ENCODE data around the gene F11.
"Not testable (repeated sequence)": the region's sequence is repeated elsewhere in the genome, so short reads cannot be mapped to it uniquely, and the experiment has no call there.

The F11 gene

DNA sequence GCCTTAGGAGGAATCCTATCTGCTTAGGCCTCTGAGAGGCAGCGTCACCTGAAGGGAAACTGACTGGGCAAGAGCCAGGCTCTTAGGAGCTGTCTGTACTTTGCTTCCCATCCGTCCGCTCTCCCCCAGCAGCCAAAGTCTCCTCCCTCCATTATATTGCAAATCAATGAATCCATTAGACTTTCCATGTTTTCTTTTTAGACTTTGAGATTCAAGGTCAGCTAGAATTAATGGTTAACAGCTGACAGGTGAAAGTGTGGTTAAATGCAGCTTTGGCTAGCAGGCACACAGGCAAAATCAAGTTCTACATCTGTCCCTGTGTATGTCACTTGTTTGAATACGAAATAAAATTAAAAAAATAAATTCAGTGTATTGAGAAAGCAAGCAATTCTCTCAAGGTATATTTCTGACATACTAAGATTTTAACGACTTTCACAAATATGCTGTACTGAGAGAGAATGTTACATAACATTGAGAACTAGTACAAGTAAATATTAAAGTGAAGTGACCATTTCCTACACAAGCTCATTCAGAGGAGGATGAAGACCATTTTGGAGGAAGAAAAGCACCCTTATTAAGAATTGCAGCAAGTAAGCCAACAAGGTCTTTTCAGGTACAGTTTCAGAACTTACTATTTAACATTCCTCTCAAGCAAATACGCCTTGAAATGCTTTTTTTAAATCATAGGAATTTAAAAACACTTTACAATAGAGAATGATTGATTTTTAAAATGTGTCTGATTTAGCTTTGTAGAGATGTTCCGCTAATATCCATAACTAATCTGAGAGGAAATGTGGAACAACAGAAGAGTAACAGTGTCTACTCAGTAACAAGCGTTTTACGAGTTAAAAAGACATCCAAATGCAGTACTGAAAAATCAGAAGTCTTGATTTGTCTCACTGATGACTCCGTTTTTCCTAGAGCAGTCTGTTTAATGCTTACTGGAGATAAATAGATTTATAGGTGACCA, at the start of gene F11:
F11 (plus strand) TSS at position 507 of the 970 bp plus-strand sequence. CDS start 948 bp downstream, outside the sequence.
- in situ Hi-C loops (cut with MboI; ENCODE audit: low sequenced_read_pairs): no loop called here

DNA sequence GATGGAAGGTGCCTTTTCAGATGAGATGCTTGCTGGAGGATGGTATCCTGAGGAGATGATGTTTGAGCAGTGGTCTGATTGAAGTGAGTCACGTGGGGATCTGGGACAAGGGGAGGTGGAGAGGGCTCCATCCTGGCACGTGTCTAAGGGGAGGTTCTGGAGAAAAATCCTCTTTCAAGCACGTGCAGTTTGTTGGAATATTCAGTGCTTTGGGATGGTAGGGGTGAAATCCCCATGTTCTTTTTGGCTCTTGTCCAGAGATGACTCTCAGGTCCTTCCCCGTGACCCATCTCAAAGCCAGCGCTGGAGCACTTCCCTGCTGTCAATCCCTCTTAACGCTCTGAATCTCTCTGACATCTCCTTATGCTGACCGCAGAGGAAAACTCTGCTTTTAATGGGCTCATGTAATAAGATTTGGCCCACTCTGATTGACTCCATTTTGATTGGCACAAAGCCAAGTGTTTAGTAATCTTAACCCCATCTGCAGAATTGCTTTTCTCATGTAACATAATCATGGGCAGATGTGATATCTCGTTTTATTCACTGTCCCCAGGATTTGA, 49.4 kb upstream of the F11 start:
- in situ Hi-C loops (cut with MboI; ENCODE audit: low sequenced_read_pairs): no loop called here

DNA sequence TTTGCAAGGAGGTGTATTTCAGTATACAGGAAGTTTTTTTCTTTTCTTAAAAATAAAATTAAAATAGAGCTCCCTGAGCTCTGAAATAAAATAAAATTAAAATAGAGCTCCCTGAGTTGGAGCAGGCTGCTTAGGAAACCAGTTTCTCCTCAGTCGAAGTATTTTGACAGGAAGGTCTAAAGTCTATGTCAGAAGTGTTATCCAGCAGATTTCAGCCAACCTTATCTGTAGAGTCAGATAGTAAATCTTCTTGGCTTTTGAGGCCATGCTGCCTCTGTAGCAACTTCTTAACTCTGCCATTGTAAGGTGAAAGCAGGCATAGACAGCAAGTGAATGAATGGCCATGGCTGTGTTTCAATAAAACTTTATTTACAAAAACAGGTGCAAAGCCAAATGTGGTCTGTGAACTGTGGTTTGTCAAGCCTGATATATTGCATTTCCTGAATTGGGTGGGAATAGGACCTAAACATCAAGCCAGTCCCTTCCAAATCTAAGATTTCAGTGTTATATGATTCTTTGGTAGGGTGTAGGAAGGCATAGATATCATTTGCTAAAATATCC, 48.2 kb upstream of the F11 start:
- in situ Hi-C loops (cut with MboI; ENCODE audit: low sequenced_read_pairs): no loop called here

DNA sequence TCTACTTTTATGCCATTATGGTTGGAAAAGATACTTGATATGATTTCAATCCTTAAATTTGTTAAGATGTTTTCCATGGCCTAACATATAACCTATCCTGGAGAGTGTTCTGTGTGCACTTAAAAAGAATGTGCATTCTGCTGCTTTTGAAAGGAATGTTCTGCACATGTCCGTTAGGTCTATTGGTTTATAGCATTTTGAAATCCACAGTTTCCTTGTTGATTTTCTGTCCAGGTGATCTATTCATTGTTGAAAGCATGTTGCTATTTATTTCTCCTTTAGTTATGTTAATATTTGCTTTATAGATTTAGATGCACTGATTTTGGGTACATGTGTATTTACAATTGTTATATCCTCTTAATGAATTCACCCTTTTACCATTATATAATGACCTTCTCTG, 44.4 kb upstream of the F11 start:
- in situ Hi-C loops (cut with MboI; ENCODE audit: low sequenced_read_pairs): no loop called here

DNA sequence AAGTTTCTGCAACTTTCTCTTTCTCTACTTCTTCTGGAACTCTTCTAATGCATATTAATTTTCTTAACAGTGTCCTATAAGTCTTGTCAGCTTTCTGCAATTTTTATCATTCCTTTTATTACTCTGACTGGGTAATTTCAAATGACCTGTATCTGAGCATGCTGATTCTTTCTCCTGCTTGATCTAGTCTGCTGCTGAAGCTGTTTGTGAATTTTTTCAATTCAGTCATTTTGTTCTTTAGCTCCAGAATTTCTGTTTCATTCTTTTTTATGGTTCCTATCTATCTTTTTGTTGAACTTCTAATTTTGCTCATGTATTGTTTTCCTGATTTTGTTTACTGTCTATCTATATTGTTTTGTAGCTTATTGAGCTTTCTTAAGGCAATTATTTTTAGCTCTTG, 40.1 kb upstream of the F11 start:
- in situ Hi-C loops (cut with MboI; ENCODE audit: low sequenced_read_pairs): no loop called here

DNA sequence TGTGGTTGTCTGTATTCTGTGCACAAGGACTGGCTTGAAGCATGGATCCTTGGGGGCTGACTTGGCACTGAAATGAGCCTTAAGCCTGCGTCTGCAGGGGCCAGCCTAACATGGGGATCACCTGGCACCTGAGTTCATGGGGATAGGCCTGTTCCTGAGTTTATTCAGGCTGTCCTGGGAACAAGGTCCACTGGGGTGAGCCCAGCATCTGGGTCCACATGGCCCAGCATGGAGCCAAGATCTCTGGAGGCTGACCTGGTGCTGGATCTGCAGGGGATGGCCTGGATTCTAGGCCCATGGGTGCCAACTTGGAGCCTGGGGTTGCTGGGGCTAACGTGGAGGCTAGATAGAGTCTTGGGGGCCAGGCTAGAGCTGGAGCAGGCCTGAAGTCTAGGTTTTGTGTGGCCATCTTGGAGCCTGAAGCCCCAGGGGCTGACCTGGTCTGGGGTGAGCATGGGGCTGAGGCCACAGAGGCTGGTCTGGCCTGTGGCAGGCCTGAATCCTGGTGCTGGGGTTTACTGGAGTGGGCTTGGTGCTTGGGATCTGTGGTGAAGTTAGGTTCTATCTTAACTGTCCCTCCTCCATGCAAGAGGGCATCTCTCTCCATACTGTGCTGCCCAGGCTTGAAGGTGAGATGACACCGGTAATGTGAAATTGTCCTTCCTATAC, 39.3 kb upstream of the F11 start:
- in situ Hi-C loops (cut with MboI; ENCODE audit: low sequenced_read_pairs): no loop called here

DNA sequence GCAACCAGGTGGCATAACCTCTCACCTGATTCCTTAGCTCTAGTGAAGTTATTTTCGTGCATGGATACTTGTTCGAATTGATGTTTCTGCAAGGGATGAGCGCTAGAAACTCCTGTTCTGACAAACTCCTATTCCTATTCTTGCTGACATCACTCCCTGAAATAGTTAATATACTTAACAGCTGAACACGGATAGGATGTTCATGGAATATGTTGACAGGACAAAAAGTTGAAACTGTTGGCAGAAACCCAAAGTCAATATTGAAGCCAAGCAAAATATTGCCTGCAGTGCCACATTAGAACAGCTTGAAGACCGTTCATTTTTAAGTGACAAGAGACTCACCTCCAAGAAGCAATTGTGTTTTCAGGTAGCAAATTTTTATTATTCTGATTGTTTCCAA, 38.8 kb upstream of the F11 start, which contains the start of gene KLKB1:
KLKB1 (plus strand) TSS at position 287 of the 400 bp plus-strand sequence. CDS start 689 bp downstream, outside the sequence.
- in situ Hi-C loops (cut with MboI; ENCODE audit: low sequenced_read_pairs): no loop called here

DNA sequence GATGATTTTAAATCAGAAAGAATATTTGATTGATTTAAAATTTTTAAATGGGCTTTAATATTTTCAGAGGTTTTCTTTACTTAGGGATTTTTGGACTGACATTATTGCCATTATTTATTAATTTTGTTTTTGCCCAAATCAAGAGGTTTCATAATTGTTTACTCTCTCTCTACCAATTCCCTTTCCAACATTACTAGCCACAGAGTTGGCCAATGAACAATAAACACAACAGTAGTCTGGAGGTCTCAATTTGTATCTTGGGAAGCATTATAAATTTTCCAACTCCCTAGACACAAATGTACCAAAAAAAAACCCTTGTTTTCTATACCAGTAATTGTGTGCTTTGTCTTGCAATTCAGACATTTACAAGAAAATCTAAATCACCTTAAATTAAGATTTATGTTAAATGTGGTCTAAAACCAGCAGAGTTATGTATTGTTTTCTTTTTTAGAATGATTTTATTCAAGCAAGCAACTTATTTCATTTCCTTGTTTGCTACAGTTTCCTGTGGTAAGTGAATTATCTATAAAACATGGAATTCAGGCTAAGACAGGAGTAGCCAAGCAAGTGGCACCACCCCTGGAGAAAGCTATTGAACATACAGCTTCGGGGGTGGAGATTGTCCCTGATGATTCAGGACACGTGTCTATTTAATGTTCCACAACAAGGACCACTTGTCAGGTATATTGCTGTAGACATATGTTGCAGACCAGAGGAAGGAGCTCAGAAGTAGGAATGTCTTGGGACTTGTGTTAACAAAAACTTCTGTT, 38.1 kb upstream of the F11 start:
- in situ Hi-C loops (cut with MboI; ENCODE audit: low sequenced_read_pairs): no loop called here

DNA sequence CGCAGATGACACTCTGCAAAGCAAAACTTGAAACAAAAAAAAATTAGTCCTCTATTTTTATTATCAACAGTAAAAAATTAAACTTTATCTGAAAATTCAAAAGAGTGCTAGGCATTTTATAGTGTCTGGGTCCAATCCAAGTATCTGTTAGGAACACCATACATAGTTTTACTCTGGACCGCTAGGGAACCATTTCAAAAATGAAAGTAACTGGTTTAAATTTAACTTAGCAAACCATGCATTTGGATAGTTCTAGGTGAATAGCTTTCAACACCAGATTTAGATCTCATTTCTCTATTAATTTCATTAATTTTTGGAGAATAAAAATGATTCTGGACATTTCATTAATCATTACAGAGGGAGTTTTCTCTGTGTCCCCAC, 37.5 kb upstream of the F11 start:
- in situ Hi-C loops (cut with MboI; ENCODE audit: low sequenced_read_pairs): no loop called here

DNA sequence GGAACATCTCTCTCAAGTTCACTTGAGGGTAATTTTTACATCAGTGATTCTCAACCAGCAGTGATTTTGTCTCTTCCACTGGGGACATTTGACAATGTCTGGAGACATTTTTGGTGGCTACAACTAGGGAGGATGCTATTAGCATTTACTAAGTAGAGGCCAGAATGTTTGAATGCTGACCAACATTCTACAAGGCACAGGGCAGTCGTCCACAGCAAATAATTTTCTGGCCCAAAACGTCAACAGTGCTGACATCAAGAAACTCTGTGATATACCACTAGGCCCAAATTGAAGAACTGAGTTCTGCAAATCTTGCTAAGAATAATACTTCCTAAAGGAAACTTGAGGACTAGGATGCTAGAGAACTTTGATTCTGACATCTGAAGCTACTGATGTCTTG, 31.6 kb upstream of the F11 start:
- in situ Hi-C loops (cut with MboI; ENCODE audit: low sequenced_read_pairs): no loop called here

DNA sequence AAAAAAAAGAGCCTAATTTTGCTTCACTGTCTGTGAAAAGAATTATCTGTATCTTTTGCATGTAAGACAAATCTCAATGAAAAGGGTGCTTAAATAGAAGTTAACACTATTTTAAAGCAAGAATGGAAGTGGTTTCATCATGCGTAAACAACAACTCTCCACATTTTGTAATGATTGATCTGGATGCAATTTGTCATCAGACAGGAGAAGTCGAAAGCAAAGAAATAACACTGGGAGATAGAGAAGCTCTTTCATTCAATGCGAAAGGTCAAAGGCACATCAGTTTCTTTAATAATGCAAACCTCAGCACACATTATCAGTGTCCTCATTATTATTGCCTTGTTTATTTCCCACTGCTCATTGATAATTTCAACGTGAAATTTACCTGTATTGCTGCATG, 29.9 kb upstream of the F11 start:
- in situ Hi-C loops (cut with MboI; ENCODE audit: low sequenced_read_pairs): no loop called here

DNA sequence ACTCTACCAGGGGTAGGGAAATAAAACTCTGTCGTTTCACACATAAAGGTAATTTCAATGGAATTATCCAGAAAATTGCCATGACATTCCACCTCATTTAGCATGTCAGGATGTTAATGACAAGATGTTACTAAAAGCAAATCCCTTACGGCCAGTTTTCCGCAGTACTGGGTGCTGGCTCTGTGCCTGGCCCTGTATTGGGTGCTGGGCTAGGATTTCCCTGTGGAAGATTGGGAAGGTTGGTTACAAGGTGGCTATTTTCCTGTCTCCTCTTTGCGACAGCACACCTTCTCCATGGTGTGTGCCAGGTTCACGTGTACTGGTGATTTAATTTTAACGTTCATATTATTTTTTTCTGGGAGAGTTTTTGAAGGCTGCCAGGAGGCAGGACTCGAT, 25.5 kb upstream of the F11 start:
- in situ Hi-C loops (cut with MboI; ENCODE audit: low sequenced_read_pairs): no loop called here

DNA sequence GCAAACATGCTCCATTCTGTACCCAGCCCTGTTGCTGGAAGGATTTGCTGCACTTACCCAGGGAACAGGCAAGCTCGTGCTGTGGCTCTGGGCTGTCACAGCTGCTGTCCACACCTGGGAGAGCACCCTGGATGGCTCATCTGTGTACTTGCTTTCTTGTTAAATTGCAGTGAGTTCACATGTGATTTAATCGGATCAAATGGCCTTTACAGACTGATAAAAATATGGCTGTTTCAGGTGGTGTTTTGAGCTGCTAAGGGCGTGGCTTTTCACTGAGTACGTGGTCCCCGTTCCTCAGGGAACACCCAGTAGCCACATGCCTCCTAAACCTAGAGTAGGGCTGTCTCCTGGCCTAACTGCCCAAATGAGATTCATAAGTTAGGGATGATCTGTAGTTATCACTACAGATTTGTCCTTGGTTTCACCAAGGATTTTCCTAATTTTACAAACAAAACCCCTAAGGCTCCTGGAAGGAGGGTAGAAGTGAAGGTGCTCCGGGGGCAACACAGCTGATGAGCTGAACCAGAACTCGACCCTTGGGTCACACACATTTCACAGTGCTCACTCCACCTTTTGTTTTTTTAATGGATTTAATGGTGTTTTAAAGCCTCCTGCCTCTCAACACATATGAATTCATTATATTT, 25.0 kb upstream of the F11 start:
- in situ Hi-C loops (cut with MboI; ENCODE audit: low sequenced_read_pairs): no loop called here

DNA sequence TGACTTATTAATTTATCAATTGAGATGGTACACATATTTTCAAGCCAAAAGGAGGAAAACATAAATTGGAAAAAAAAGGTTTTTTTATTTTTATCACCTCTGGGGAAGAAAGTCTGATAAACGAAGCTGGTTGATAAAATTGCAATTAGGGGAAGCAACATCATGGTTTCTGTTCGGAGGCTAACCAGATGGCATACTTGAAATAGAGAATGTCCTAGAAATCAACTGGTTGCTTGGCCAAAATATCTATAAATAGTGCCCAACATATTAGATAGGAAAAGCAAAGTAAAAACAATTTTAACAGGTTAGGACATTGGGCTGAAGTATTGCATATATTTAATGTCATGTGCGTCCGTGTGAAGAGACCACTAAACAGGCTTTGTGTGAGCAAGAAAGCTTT, 24.4 kb upstream of the F11 start:
- in situ Hi-C loops (cut with MboI; ENCODE audit: low sequenced_read_pairs): no loop called here

DNA sequence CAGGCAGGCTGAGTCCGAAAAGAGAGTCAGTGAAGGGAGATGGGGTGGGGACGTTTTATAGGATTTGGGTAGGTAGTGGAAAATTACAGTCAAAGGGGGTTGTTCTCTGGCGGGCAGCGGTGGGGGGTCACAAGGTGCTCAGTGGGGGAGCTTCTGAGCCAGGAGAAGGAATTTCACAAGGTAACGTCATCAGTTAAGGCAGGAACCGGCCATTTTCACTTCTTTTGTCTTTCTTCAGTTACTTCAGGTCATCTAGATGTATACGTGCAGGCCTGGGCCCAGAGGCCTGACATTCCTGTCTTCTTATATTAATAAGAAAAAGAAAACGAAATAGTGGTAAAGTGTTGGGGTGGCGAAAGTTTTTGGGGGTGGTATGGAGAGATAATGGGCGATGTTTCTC, 24.0 kb upstream of the F11 start:
- in situ Hi-C loops (cut with MboI; ENCODE audit: low sequenced_read_pairs): not testable (repeated sequence)

DNA sequence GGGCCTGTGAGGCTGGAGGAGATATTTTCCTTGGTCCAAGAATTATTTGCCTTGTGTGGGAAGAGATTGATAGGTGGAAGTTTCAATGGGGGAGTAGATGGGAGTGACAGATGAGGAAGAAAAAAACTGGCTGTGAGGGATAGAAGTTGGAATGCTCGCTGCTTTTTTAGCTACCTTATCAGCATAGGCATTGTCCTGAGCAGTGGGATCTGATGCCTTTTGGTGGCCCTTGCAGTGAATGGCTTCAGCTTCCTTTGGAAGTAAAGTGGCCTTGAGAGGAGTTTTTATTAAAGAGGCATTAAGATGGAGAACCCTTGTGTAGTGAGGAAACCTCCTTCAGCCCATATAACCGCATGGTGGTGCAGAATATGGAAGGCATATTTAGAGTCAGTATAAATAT, 22.7 kb upstream of the F11 start:
- in situ Hi-C loops (cut with MboI; ENCODE audit: low sequenced_read_pairs): no loop called here

DNA sequence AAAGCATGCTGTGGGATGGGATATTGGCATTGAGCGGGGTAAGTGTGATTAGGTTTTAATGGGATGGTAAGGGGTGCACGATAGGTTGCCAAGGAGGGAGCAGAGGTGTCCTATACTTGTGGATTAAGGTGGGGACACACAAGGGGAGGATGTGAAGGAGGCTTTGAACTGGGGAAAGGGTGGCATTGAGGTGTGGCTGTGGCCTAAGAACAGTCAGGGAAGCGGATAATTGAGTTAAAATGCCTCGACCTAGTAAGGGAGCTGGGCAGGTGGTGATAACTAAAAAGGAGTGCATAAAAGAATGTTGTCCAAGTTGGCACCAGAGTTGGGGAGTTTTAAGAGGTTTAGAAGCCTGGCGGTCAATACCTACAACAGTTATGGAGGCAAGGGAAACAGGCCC, 21.2 kb upstream of the F11 start:
- in situ Hi-C loops (cut with MboI; ENCODE audit: low sequenced_read_pairs): no loop called here

DNA sequence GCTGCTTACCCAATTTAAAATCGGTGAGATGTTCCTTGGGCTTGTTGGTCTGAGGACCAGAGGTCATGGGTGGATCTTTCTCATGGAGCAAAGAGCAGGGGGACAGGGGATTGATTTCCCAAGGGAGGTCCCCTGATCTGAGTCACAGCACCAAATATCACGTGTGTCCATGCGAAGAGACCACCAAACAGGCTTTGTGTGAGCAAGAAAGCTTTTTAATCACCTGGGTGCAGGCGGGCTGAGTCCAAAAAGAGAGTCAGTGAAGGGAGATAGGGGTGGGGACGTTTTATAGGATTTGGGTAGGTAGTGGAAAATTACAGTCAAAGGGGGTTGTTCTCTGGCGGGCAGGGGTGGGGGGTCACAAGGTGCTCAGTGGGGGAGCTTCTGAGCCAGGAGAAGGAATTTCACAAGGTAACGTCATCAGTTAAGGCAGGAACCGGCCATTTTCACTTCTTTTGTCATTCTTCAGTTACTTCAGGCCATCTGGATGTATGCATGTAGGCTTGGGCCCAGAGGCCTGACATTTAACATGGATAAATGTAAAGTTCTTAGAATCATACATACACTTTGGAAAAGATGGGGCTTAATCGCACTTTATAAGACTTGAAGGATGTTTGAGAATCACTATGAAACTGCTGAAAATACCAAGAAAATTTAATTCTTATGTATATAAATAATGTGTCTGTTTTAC, 18.8 kb upstream of the F11 start:
- in situ Hi-C loops (cut with MboI; ENCODE audit: low sequenced_read_pairs): not testable (repeated sequence)

DNA sequence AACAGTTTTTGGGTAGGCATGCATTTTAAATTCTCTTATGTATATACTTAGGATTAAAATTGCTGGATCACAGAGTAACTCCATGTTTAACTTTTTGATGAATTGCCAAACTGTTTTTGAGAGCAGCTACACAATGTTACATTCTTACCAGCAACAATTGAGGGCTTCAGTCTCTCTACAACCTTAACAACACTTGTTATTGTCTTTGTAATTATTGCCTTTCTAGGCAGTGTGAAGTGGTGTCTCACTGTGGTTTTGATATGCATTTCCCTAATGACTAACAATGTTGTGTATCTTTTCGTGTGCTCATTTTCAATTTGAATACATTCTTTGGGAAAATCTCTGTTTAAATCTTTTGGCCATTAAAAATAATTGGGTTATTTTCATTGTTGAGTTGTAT, 17.3 kb upstream of the F11 start:
- in situ Hi-C loops (cut with MboI; ENCODE audit: low sequenced_read_pairs): no loop called here

Data from hTERT RPE-1 (cell line).